Measurements from ENCODE around the gene RNASE12. TPM values are rescaled to one million over a fixed set of nuclear protein-coding genes. Genes with fewer than 3 reads are reported as not detected.
"Not testable (repeated sequence)": the region's sequence is repeated elsewhere in the genome, so short reads cannot be mapped to it uniquely, and the experiment has no call there.

The RNASE12 gene
- total and polyA plus RNA-seq, 2 donors from 2014 or later: not detected

DNA sequence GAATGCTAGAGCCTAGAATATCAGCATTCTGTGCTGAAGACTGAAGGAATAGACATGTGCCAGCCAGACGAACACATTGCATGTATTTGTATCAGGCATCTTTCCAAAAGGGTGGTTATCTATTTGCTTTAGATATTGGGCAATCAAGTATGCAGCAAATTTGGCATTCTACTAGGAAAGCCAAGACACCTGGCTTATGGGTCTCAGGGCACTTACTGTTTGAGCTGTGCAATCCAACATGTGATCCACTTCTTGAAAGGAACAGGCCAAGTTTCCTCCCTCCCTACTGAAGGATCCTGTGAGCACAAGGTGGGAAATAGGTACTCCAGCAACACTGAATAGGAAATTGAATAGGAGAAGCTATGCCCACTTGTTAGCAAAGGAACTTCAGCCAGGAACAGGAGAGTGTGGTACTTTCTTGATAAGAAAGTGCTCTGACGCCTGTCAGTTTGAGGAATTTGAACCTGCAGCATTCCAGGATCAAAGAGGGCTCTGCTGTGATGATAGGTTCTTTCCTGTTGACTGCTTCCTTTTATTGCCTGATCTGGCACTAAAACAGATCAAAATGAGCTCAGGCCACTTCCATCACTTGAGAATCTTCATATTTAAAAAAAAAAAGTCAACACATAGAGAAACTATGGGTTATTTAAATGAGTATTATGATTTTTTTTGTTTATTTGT is 29.8 kb upstream of the RNASE12 start:
- intact Hi-C loops (cut with DNase I): no loop called here
- no peak overlapping the region for H3K9ac ChIP-seq (ENCODE audit: low read length in 3 of 3)
- H3K4me1 ChIP-seq (ENCODE audit: control insufficient read depth in 2 of 3, insufficient read depth in 2 of 3, low read depth in 1 of 3, low read length in 3 of 3): peaks cover 0 to 3% (median 0%) of the 10 kb centered on the region in 3 donors
- no peaks in the 10 kb centered on the region for H3K36me3 ChIP-seq (ENCODE audit: control insufficient read depth in 2 of 3, insufficient read depth in 3 of 3, low read length in 3 of 3)
- FAIRE-seq (no peak), DNase-seq (no peak)
- H3K27ac ChIP-seq (ENCODE audit: low read depth in 2 of 2, low read length in 2 of 2): no peak overlapping the region
- no peaks in the 10 kb centered on the region for H3K9me3 ChIP-seq (ENCODE audit: control insufficient read depth in 2 of 3, insufficient read depth in 1 of 3, low read length in 3 of 3)
- TF ChIP-seq, protein P1, sequence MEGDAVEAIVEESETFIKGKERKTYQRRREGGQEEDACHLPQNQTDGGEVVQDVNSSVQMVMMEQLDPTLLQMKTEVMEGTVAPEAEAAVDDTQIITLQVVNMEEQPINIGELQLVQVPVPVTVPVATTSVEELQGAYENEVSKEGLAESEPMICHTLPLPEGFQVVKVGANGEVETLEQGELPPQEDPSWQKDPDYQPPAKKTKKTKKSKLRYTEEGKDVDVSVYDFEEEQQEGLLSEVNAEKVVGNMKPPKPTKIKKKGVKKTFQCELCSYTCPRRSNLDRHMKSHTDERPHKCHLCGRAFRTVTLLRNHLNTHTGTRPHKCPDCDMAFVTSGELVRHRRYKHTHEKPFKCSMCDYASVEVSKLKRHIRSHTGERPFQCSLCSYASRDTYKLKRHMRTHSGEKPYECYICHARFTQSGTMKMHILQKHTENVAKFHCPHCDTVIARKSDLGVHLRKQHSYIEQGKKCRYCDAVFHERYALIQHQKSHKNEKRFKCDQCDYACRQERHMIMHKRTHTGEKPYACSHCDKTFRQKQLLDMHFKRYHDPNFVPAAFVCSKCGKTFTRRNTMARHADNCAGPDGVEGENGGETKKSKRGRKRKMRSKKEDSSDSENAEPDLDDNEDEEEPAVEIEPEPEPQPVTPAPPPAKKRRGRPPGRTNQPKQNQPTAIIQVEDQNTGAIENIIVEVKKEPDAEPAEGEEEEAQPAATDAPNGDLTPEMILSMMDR (IDR thresholded peaks at IDR 0.05; ENCODE audit: borderline replicate concordance, extremely low read depth, insufficient read depth): no peak
- H3K4me3 ChIP-seq (ENCODE audit: low read length in 3 of 3): no peak overlapping the region
- H3K27me3 ChIP-seq (ENCODE audit: control insufficient read depth, insufficient read depth, low read length): peaks cover 14% of the 10 kb centered on the region

DNA sequence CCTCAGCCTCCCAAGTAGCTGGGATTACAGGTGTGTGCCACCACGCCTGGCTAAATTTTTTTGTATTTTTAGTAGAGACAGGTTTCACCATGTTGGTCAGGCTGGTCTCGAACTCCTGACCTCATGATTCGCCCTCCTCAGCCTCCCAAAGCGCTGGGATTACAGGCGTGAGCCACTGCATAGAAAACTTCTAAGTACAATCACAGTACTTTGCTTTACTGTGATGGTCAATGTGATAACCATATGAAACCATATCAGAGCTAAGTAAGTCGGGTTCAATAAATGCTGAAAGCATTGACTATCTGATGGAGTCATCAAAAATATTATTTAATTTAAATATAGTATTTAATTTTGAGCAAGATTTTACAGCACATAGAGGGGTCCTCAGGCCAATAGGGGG is 28.5 kb upstream of the RNASE12 start:
- intact Hi-C loops (cut with DNase I); FAIRE-seq: not testable (repeated sequence)

DNA sequence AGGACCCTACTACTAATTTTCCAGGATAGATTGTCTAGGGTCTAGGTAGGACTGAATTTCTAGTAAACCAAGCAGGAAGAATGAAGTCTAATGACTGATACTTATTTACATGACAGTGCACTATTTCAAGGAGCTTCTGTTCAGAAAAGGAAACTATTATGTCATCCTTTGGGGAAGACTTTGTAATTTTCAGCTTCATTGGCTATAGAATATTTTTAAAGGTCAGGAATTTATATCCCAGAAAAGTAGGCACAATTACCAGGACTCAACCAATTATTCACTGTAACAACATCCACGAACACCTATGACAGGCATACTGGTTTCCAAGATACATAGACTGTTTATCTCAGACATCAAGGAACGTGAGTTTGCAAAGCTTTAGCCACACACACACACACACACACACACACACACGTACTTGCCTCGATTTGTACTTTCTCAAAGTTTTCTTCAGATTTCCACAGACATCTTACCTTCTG is 27.1 kb upstream of the RNASE12 start:
- H3K9me3 ChIP-seq (ENCODE audit: control insufficient read depth in 2 of 3, insufficient read depth in 1 of 3, low read length in 3 of 3): no peaks in the 10 kb centered on the region
- FAIRE-seq: no peak
- H3K36me3 ChIP-seq (ENCODE audit: control insufficient read depth in 2 of 3, insufficient read depth in 3 of 3, low read length in 3 of 3): no peaks in the 10 kb centered on the region
- TF ChIP-seq, protein P1 (IDR thresholded peaks at IDR 0.05; ENCODE audit: borderline replicate concordance, extremely low read depth, insufficient read depth): no peak
- H3K9ac ChIP-seq (ENCODE audit: low read length in 3 of 3): no peak overlapping the region
- H3K27me3 ChIP-seq (ENCODE audit: control insufficient read depth, insufficient read depth, low read length): peaks cover 7% of the 10 kb centered on the region
- intact Hi-C loops (cut with DNase I): no loop called here
- no peak overlapping the region for H3K27ac ChIP-seq (ENCODE audit: low read depth in 2 of 2, low read length in 2 of 2)
- peaks cover 0 to 2% (median 0%) of the 10 kb centered on the region in 3 donors for H3K4me1 ChIP-seq (ENCODE audit: control insufficient read depth in 2 of 3, insufficient read depth in 2 of 3, low read depth in 1 of 3, low read length in 3 of 3)
- H3K4me3 ChIP-seq (ENCODE audit: low read length in 3 of 3): no peak overlapping the region
- DNase-seq: no peak

More for the DNA sequence above, 28.5 kb upstream of the RNASE12 start:
- H3K36me3 ChIP-seq (ENCODE audit: control insufficient read depth in 2 of 3, insufficient read depth in 3 of 3, low read length in 3 of 3); H3K4me1 ChIP-seq (ENCODE audit: control insufficient read depth in 2 of 3, insufficient read depth in 2 of 3, low read depth in 1 of 3, low read length in 3 of 3); H3K9me3 ChIP-seq (ENCODE audit: control insufficient read depth in 2 of 3, insufficient read depth in 1 of 3, low read length in 3 of 3); DNase-seq; H3K27ac ChIP-seq (ENCODE audit: low read depth in 2 of 2, low read length in 2 of 2); H3K4me3 ChIP-seq (ENCODE audit: low read length in 3 of 3); H3K9ac ChIP-seq (ENCODE audit: low read length in 3 of 3): not testable (repeated sequence)
- H3K27me3 ChIP-seq (ENCODE audit: control insufficient read depth, insufficient read depth, low read length): peaks cover 10% of the 10 kb centered on the region

DNA sequence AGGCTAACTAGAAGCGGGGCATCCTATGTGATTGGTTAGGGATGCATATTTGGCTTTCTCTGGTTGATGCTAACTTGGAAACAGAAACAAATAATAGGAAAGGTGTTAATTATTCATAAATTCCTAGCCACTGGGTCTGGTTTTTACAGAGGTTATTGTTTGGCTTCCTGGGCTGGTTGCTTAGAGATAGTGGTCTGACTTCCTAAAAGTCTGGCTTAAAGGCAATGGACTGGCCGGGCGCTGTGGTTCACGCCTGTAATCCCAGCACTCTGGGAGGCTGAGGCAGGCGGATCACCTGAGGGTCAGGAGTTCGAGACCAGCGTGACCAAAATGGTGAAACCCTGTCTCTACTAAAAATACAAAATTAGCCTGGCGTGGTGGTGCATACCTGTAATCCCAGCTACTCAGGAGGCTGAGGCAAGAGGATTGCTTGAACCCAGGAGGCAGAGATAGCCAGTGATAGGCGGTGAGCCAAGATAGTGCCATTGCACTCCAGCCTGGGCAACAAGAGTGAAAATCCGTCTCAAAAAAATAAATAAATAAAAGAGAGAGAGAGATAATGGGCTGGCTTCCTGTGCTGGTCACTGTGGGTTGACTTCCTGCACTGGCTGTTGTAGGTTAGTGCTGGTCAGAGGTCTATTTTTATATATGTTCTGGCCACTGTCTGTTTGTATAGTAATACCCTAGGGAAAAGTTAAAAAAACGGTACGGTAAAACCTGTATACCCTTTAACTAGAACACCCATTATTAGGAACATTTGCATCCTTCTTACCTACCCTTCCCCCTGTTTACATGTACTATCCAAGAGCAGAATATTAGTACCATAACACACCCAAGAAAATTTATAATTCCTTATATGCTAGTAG is 26.2 kb upstream of the RNASE12 start:
- intact Hi-C loops (cut with DNase I): no loop called here
- H3K4me1 ChIP-seq (ENCODE audit: control insufficient read depth in 2 of 3, insufficient read depth in 2 of 3, low read depth in 1 of 3, low read length in 3 of 3): peaks cover 0 to 2% (median 0%) of the 10 kb centered on the region in 3 donors

More for the DNA sequence above, 26.2 kb upstream of the RNASE12 start:
- DNase-seq (no peak), FAIRE-seq (no peak)
- no peak overlapping the region for H3K27ac ChIP-seq (ENCODE audit: low read depth in 2 of 2, low read length in 2 of 2)
- H3K9me3 ChIP-seq (ENCODE audit: control insufficient read depth in 2 of 3, insufficient read depth in 1 of 3, low read length in 3 of 3): no peaks in the 10 kb centered on the region
- no peak overlapping the region for H3K9ac ChIP-seq (ENCODE audit: low read length in 3 of 3)
- TF ChIP-seq, protein P1 (IDR thresholded peaks at IDR 0.05; ENCODE audit: borderline replicate concordance, extremely low read depth, insufficient read depth): no peak
- no peak overlapping the region for H3K4me3 ChIP-seq (ENCODE audit: low read length in 3 of 3)
- no peaks in the 10 kb centered on the region for H3K36me3 ChIP-seq (ENCODE audit: control insufficient read depth in 2 of 3, insufficient read depth in 3 of 3, low read length in 3 of 3)
- peaks cover 4% of the 10 kb centered on the region for H3K27me3 ChIP-seq (ENCODE audit: control insufficient read depth, insufficient read depth, low read length)

Data from kidney (tissue), 14 donors.